ENCODE results near the gene OR4D6. TPM values are rescaled to one million over a fixed set of nuclear protein-coding genes. Genes with fewer than 3 reads are reported as not detected.
"Not testable (repeated sequence)": the region's sequence is repeated elsewhere in the genome, so short reads cannot be mapped to it uniquely, and the experiment has no call there.

OR4D6 gene
- total and polyA plus RNA-seq, 4 donors: not detected

DNA sequence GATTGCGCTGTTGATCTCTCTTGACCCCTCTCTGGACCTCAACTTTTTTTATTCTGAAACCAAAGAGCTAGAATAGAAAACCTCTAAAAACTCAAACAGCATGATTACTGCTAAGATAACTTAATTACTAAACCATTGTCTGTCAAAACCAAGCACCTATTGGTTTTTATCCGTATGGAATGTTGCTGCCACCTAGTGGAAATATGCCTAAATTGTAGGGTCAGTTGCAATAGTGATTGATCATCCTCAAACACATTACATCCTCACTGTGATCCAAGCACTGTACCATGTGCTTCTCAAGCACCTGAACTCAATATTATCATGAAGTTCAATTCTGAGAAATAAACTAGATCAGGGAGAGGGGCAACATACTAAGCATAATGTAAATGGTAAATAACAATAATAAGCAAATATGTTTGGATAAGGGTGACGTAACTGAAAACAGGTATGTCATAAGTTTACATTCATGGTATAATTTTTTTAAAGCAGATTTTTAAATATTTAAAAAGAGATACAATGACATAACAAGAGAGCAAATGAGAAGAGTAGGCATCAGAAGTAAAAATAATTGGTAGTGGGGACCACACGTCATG lies 26.7 kb upstream of the OR4D6 start:
- H3K27ac ChIP-seq (ENCODE audit: low read depth, low read length): no peak overlapping the region
- no peaks in the 10 kb centered on the region for H3K9me3 ChIP-seq (ENCODE audit: control insufficient read depth, insufficient read depth, low read length)
- H3K27me3 ChIP-seq (ENCODE audit: control insufficient read depth, insufficient read depth, low read length): no peaks in the 10 kb centered on the region
- H3K36me3 ChIP-seq (ENCODE audit: control insufficient read depth, insufficient read depth, low read length): no peaks in the 10 kb centered on the region
- DNase-seq (ENCODE audit: low read depth in 4 of 6, low spot score in 6 of 6): peak in 5 of 6 donors; percentile 17 to 81 (median 36)
- WGBS (ENCODE audit: insufficient coverage): 83% methylated on average over 1 of the region's 4 CpGs
- H3K4me3 ChIP-seq (ENCODE audit: low read depth, low read length): no peak overlapping the region
- no peaks in the 10 kb centered on the region for H3K4me1 ChIP-seq (ENCODE audit: control insufficient read depth, insufficient read depth, low read length)

GRCh38 chr11:59436169-59436568 lies 20.6 kb upstream of the OR4D6 start, which contains the start of gene OR5A1:
OR5A1 (plus strand) TSS chr11:59436469; CDS start chr11:59443169, 6,700 bp downstream.
- no peaks in the 10 kb centered on the region for H3K36me3 ChIP-seq (ENCODE audit: control insufficient read depth, insufficient read depth, low read length)
- DNase-seq (ENCODE audit: low read depth in 4 of 6, low spot score in 6 of 6): no peak
- H3K4me1 ChIP-seq (ENCODE audit: control insufficient read depth, insufficient read depth, low read length): no peaks in the 10 kb centered on the region
- no peak within 1 kb of the TSS for H3K27ac ChIP-seq (ENCODE audit: low read depth, low read length)
- no peak within 1 kb of the TSS for H3K4me3 ChIP-seq (ENCODE audit: low read depth, low read length)
- H3K9me3 ChIP-seq (ENCODE audit: control insufficient read depth, insufficient read depth, low read length): no peaks in the 10 kb centered on the region
- no peaks in the 10 kb centered on the region for H3K27me3 ChIP-seq (ENCODE audit: control insufficient read depth, insufficient read depth, low read length)
- 71% methylated on average over 1 of the region's 3 CpGs for WGBS (ENCODE audit: insufficient coverage)

DNA sequence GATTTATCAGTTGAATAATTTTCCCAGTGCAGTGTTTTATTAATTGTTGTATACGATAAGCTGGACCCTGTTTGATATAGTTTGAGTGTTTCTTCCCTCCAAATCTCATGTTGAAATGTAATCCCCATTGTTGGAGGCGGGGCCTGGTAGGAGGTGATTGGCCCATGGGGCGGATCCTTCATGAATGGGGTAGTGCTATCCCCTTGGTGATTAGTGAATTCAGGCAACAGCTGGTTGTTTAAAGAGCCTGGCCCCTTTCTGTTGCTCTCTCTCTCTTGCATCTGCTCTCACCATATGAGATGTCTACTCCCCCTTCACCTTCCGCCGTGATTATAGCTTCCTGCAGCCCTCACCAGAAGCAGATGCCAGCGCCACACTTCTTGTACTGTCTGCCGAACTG lies 19.0 kb upstream of the OR4D6 start:
- WGBS (ENCODE audit: insufficient coverage): 91% methylated on average over 3 of the region's 7 CpGs
- H3K27me3 ChIP-seq (ENCODE audit: control insufficient read depth, insufficient read depth, low read length): no peaks in the 10 kb centered on the region
- DNase-seq (ENCODE audit: low read depth in 4 of 6, low spot score in 6 of 6): no peak
- no peaks in the 10 kb centered on the region for H3K9me3 ChIP-seq (ENCODE audit: control insufficient read depth, insufficient read depth, low read length)
- no peaks in the 10 kb centered on the region for H3K4me1 ChIP-seq (ENCODE audit: control insufficient read depth, insufficient read depth, low read length)
- H3K36me3 ChIP-seq (ENCODE audit: control insufficient read depth, insufficient read depth, low read length): no peaks in the 10 kb centered on the region
- H3K4me3 ChIP-seq (ENCODE audit: low read depth, low read length): no peak overlapping the region
- no peak overlapping the region for H3K27ac ChIP-seq (ENCODE audit: low read depth, low read length)

DNA sequence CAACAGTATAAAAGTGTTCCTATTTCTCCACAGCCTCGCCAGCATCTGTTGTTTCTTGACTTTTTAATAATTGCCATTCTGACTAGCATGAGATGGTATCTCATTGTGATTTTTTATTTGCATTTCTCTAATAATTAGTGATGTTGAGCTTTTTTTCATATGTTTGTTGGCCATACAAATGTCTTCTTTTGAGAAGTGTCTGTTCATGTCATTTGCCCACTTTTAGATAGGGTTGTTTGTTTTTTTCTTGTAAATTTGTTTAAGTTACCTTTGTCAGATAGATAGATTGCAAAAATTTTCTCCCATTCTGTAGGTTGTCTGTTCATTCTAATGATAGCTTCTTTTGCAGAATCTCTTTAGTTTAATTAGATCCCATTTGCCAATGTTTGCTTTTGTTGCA lies 11.1 kb upstream of the OR4D6 start:
- not testable (repeated sequence) for H3K27ac ChIP-seq (ENCODE audit: low read depth, low read length); H3K36me3 ChIP-seq (ENCODE audit: control insufficient read depth, insufficient read depth, low read length); H3K4me1 ChIP-seq (ENCODE audit: control insufficient read depth, insufficient read depth, low read length); H3K27me3 ChIP-seq (ENCODE audit: control insufficient read depth, insufficient read depth, low read length); DNase-seq (ENCODE audit: low read depth in 4 of 6, low spot score in 6 of 6); H3K9me3 ChIP-seq (ENCODE audit: control insufficient read depth, insufficient read depth, low read length); H3K4me3 ChIP-seq (ENCODE audit: low read depth, low read length)
- no CpG with 5 or more reads among the region's 1 CpG for WGBS (ENCODE audit: insufficient coverage)

DNA sequence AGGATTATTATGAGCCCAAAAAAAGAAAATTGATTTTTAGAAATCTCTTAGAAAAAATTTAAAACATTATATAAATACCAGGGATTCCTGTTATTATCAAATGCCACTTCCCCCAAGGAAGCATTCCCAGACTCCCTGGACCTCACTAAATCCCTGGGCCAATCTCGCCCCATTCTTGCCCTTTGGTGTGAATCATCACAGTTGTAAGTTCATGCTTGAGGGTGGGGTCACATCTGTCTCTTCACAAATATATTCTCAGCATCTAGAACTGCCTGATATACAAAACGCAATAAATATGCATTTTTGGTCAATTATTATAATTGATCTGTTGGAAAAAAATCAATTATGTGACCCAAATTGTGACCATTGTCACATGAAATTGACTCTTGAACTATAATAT lies 8.3 kb upstream of the OR4D6 start:
- no peaks in the 10 kb centered on the region for H3K27me3 ChIP-seq (ENCODE audit: control insufficient read depth, insufficient read depth, low read length)
- WGBS (ENCODE audit: insufficient coverage): 100% methylated on average over 1 of the region's 2 CpGs
- peaks cover 4% of the 10 kb centered on the region for H3K9me3 ChIP-seq (ENCODE audit: control insufficient read depth, insufficient read depth, low read length)
- no peak for DNase-seq (ENCODE audit: low read depth in 4 of 6, low spot score in 6 of 6)
- H3K27ac ChIP-seq (ENCODE audit: low read depth, low read length): no peak overlapping the region
- H3K4me1 ChIP-seq (ENCODE audit: control insufficient read depth, insufficient read depth, low read length): no peaks in the 10 kb centered on the region
- H3K4me3 ChIP-seq (ENCODE audit: low read depth, low read length): no peak overlapping the region
- H3K36me3 ChIP-seq (ENCODE audit: control insufficient read depth, insufficient read depth, low read length): no peaks in the 10 kb centered on the region

DNA sequence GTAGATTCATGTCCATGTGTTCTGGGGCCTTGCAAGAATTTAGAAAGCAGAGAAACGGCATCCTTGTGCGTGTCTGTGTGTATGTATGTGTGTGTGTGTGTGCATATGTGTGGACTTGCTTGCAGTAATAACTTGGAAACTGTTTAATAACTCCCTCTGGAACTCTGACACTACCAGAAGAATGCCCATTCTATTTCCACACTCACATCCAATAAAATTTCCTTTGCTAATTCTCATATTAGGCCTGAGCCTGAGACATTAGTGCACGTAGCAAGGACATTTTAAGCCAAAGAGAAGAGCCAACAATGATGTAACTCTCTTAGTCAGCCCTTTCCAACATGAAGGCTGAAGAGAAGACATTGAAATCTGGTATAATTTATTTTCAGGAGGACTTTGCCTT lies 3.2 kb downstream of the OR4D6 start:
- no peak for DNase-seq (ENCODE audit: low read depth in 4 of 6, low spot score in 6 of 6)
- no CpG with 5 or more reads among the region's 3 CpGs for WGBS (ENCODE audit: insufficient coverage)
- H3K27ac ChIP-seq (ENCODE audit: low read depth, low read length): no peak overlapping the region

GRCh38 chr11:59463190-59463641 lies 6.5 kb downstream of the OR4D6 start:
- Histone ChIP-seq H3K27ac (ENCODE audit: low read depth, low read length) (peak overlapping the region; percentile 47), H3K4me1 (ENCODE audit: control insufficient read depth, insufficient read depth, low read length) (no peaks in the 10 kb centered on the region), H3K9me3 (ENCODE audit: control insufficient read depth, insufficient read depth, low read length) (no peaks in the 10 kb centered on the region), H3K36me3 (ENCODE audit: control insufficient read depth, insufficient read depth, low read length) (no peaks in the 10 kb centered on the region), H3K27me3 (ENCODE audit: control insufficient read depth, insufficient read depth, low read length) (no peaks in the 10 kb centered on the region), H3K4me3 (ENCODE audit: low read depth, low read length) (no peak overlapping the region)
- WGBS (ENCODE audit: insufficient coverage): 40% methylated on average over 3 of the region's 5 CpGs
- peak in 2 of 6 donors; percentile 17 to 52 for DNase-seq (ENCODE audit: low read depth in 4 of 6, low spot score in 6 of 6)

More for the DNA sequence above, 3.2 kb downstream of the OR4D6 start:
- Histone ChIP-seq H3K36me3 (ENCODE audit: control insufficient read depth, insufficient read depth, low read length) (no peaks in the 10 kb centered on the region), H3K4me3 (ENCODE audit: low read depth, low read length) (no peak overlapping the region), H3K9me3 (ENCODE audit: control insufficient read depth, insufficient read depth, low read length) (no peaks in the 10 kb centered on the region), H3K4me1 (ENCODE audit: control insufficient read depth, insufficient read depth, low read length) (no peaks in the 10 kb centered on the region), H3K27me3 (ENCODE audit: control insufficient read depth, insufficient read depth, low read length) (no peaks in the 10 kb centered on the region)

- H3K9me3 ChIP-seq (ENCODE audit: control insufficient read depth, insufficient read depth, low read length): no peaks in the 10 kb centered on the region
- H3K4me3 ChIP-seq (ENCODE audit: low read depth, low read length): no peak within 1 kb of the TSS
- no peak within 1 kb of the TSS for H3K27ac ChIP-seq (ENCODE audit: low read depth, low read length)
- no peaks in the 10 kb centered on the region for H3K27me3 ChIP-seq (ENCODE audit: control insufficient read depth, insufficient read depth, low read length)
- H3K36me3 ChIP-seq (ENCODE audit: control insufficient read depth, insufficient read depth, low read length): no peaks in the 10 kb centered on the region
- no peaks in the 10 kb centered on the region for H3K4me1 ChIP-seq (ENCODE audit: control insufficient read depth, insufficient read depth, low read length)
- DNase-seq (ENCODE audit: low read depth in 4 of 6, low spot score in 6 of 6): no peak
These were observed 16.3 kb downstream of the OR4D6 start, which contains the start of gene OR4D10 for GRCh38 chr11:59473015-59473414. OR4D10 (plus strand) TSS chr11:59473315; CDS start chr11:59477430, 4,115 bp downstream.

DNA sequence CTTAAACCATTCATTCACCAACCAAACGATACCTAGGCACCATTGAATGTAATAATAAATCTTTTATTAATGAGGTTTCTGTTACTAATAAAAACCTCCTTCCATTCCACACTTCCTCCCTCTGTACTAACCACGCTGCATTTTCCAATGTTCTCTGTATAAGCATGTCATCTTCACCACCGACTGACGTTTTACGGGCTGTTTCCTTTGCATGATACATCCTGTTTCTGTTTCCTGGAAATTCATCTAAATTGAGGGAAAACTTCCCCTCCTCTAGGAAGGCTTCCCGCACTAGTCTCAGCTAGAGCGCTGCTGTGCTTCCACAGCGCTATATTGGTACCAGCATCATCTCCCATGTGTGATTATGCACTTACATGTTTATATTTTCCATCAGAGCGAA lies 18.4 kb downstream of the OR4D6 start:
- Histone ChIP-seq H3K4me3 (ENCODE audit: low read depth, low read length) (no peak overlapping the region), H3K27me3 (ENCODE audit: control insufficient read depth, insufficient read depth, low read length) (no peaks in the 10 kb centered on the region), H3K9me3 (ENCODE audit: control insufficient read depth, insufficient read depth, low read length) (no peaks in the 10 kb centered on the region), H3K27ac (ENCODE audit: low read depth, low read length) (no peak overlapping the region), H3K4me1 (ENCODE audit: control insufficient read depth, insufficient read depth, low read length) (no peaks in the 10 kb centered on the region), H3K36me3 (ENCODE audit: control insufficient read depth, insufficient read depth, low read length) (no peaks in the 10 kb centered on the region)
- no peak for DNase-seq (ENCODE audit: low read depth in 4 of 6, low spot score in 6 of 6)
- WGBS (ENCODE audit: insufficient coverage): 77% methylated on average over 5 of the region's 9 CpGs

- Histone ChIP-seq H3K4me1 (ENCODE audit: control insufficient read depth, insufficient read depth, low read length) (no peaks in the 10 kb centered on the region), H3K9me3 (ENCODE audit: control insufficient read depth, insufficient read depth, low read length) (no peaks in the 10 kb centered on the region), H3K27ac (ENCODE audit: low read depth, low read length) (no peak overlapping the region), H3K4me3 (ENCODE audit: low read depth, low read length) (no peak overlapping the region), H3K36me3 (ENCODE audit: control insufficient read depth, insufficient read depth, low read length) (no peaks in the 10 kb centered on the region), H3K27me3 (ENCODE audit: control insufficient read depth, insufficient read depth, low read length) (no peaks in the 10 kb centered on the region)
- DNase-seq (ENCODE audit: low read depth in 4 of 6, low spot score in 6 of 6): no peak
These were observed 23.1 kb downstream of the OR4D6 start for GRCh38 chr11:59479906-59480305.

All from spinal cord (tissue), 10 donors.